ENCODE results near the gene ATP6V1A.

Gene ATP6V1A

GRCh38 chr3:113747283-113748046 is 630 bp downstream of the ATP6V1A start:
- Histone ChIP-seq H3K4me1 (ENCODE audit: control insufficient read depth, insufficient read depth, low read length) (peaks cover 16% of the 10 kb centered on the region), H3K27me3 (ENCODE audit: control insufficient read depth in 1 of 2, insufficient read depth in 2 of 2, low read length in 2 of 2) (no peaks in the 10 kb centered on the region), H3K9me3 (ENCODE audit: control insufficient read depth in 2 of 2, low read length in 2 of 2) (no peaks in the 10 kb centered on the region), H3K36me3 (ENCODE audit: control insufficient read depth in 2 of 2, insufficient read depth in 2 of 2, low read length in 2 of 2) (no peaks in the 10 kb centered on the region), H3K4me3 (ENCODE audit: low read length in 2 of 2) (peak overlapping the region; percentile 96 to 97), H3K27ac (ENCODE audit: low read length) (peak overlapping the region; percentile 100), H3K9ac (ENCODE audit: low read length in 2 of 2) (peak overlapping the region; percentile 95 to 99)

DNA sequence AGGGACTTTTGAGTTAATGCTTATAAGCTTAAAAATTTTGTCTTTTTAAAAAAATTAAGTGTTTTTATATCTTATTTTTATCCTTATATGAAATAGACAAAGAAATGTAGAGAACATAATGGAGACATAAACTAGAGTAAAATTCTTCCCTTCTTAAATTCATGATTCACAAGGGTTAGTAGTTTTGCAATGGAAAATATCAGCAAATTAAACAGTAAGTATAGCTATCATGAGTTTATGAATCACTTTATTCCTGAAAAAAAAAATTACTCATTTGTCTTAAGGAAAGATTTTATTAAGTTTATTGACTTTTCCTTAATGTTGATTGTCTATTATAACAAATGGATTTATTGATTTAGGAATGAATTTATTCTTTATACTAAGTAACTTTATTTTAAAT is 4.3 kb downstream of the ATP6V1A start:
- Histone ChIP-seq H3K27me3 (ENCODE audit: control insufficient read depth in 1 of 2, insufficient read depth in 2 of 2, low read length in 2 of 2) (no peaks in the 10 kb centered on the region), H3K4me1 (ENCODE audit: control insufficient read depth, insufficient read depth, low read length) (peaks cover 10% of the 10 kb centered on the region), H3K9me3 (ENCODE audit: control insufficient read depth in 2 of 2, low read length in 2 of 2) (no peaks in the 10 kb centered on the region)

DNA sequence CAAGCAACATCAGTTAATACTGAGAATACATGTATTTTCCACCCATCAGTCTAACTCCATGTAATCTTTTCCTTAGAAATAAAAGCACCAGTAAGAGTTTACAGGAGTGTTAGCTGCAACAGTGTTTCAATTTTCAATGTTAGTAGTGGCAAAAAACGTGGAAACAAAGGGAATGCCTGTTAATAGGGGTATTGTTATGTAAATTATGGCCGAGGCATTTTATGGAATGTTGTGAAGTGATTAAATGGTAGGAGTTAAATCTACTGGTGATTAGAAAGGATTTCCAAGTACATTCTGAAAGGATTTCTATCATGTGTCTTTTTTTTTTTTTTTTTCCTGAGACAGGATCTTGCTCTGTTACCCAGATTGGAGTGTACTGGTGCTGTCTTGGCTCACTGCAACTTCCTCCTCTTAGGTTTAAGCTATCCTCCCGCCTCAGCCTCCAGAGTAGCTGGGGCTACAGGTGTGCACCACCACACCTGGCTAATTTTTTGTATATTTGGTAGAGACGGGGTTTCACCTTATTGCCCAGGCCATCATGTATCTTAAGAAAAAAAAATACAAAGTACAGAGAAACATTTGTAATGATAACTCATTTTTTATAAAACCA is 6.6 kb downstream of the ATP6V1A start:
- Histone ChIP-seq H3K27me3 (ENCODE audit: control insufficient read depth in 1 of 2, insufficient read depth in 2 of 2, low read length in 2 of 2) (no peaks in the 10 kb centered on the region), H3K27ac (ENCODE audit: low read length) (no peak overlapping the region), H3K36me3 (ENCODE audit: control insufficient read depth in 2 of 2, insufficient read depth in 2 of 2, low read length in 2 of 2) (no peaks in the 10 kb centered on the region), H3K9me3 (ENCODE audit: control insufficient read depth in 2 of 2, low read length in 2 of 2) (no peaks in the 10 kb centered on the region), H3K4me3 (ENCODE audit: low read length in 2 of 2) (no peak overlapping the region), H3K4me1 (ENCODE audit: control insufficient read depth, insufficient read depth, low read length) (peaks cover 2% of the 10 kb centered on the region), H3K9ac (ENCODE audit: low read length in 2 of 2) (no peak overlapping the region)

More for the DNA sequence above, 4.3 kb downstream of the ATP6V1A start:
- H3K9ac ChIP-seq (ENCODE audit: low read length in 2 of 2), result no peak overlapping the region
- H3K36me3 ChIP-seq (ENCODE audit: control insufficient read depth in 2 of 2, insufficient read depth in 2 of 2, low read length in 2 of 2), result no peaks in the 10 kb centered on the region
- H3K27ac ChIP-seq (ENCODE audit: low read length), result no peak overlapping the region
- no peak overlapping the region for H3K4me3 ChIP-seq (ENCODE audit: low read length in 2 of 2)

DNA sequence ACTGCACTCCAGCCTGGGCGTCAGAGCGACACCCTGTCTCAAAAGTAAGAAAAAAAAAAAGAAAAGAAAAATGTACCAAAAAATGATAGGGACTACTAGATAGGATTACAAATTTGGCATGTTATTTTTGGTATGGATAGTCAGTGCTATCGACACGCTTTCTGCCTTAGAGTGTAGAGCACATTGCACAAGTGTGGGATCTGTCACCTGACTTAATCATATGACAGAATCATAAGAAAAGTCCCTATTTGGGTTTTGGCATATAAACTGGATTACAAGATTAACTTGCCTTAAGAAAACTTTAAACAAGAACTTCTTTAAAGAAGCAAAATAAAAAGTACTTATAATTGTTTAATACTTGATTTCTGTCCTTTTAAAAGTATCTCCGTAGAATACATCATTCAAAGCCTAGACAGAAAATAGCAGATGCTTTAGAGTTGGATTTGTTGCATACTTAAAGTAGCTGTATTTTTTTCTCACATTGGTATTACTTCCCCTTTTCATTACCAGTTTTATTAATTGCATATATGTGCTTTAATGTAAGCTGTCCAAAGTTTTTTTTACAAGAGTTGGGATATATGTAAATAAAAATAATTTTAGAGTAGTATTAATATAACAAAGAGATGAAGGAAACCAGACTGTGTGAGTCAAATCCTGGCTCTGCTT is 7.8 kb downstream of the ATP6V1A start:
- Histone ChIP-seq H3K9ac (ENCODE audit: low read length in 2 of 2) (no peak overlapping the region), H3K4me3 (ENCODE audit: low read length in 2 of 2) (no peak overlapping the region), H3K4me1 (ENCODE audit: control insufficient read depth, insufficient read depth, low read length) (no peaks in the 10 kb centered on the region), H3K36me3 (ENCODE audit: control insufficient read depth in 2 of 2, insufficient read depth in 2 of 2, low read length in 2 of 2) (no peaks in the 10 kb centered on the region), H3K27me3 (ENCODE audit: control insufficient read depth in 1 of 2, insufficient read depth in 2 of 2, low read length in 2 of 2) (no peaks in the 10 kb centered on the region), H3K9me3 (ENCODE audit: control insufficient read depth in 2 of 2, low read length in 2 of 2) (no peaks in the 10 kb centered on the region), H3K27ac (ENCODE audit: low read length) (no peak overlapping the region)

GRCh38 chr3:113758389-113759024 is 11.7 kb downstream of the ATP6V1A start:
- H3K9me3 ChIP-seq (ENCODE audit: control insufficient read depth in 2 of 2, low read length in 2 of 2), result no peaks in the 10 kb centered on the region
- no peaks in the 10 kb centered on the region for H3K27me3 ChIP-seq (ENCODE audit: control insufficient read depth in 1 of 2, insufficient read depth in 2 of 2, low read length in 2 of 2)
- H3K9ac ChIP-seq (ENCODE audit: low read length in 2 of 2), result no peak overlapping the region
- H3K36me3 ChIP-seq (ENCODE audit: control insufficient read depth in 2 of 2, insufficient read depth in 2 of 2, low read length in 2 of 2), result no peaks in the 10 kb centered on the region
- no peaks in the 10 kb centered on the region for H3K4me1 ChIP-seq (ENCODE audit: control insufficient read depth, insufficient read depth, low read length)
- H3K27ac ChIP-seq (ENCODE audit: low read length), result no peak overlapping the region
- H3K4me3 ChIP-seq (ENCODE audit: low read length in 2 of 2), result no peak overlapping the region

DNA sequence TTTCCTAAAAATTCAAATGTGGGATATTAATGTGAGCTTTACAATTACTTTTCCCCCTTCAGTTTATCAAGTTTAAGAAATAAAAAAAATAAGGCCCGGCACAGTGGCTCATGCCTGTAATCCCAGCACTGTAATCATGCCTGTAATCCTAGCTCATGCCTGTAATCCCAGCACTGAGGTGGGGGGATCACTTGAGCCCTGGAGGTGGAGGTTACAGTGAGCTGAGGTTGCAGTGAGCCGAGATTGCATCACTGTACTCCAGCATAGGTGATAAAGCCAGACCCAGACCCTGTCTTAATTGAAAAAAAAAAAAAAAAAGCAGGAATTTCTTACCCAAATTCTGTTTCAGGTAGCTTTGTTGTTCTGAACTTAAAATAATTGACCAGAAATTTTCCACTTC is 17.9 kb downstream of the ATP6V1A start:
- no peaks in the 10 kb centered on the region for H3K9me3 ChIP-seq (ENCODE audit: control insufficient read depth in 2 of 2, low read length in 2 of 2)
- no peaks in the 10 kb centered on the region for H3K36me3 ChIP-seq (ENCODE audit: control insufficient read depth in 2 of 2, insufficient read depth in 2 of 2, low read length in 2 of 2)
- H3K9ac ChIP-seq (ENCODE audit: low read length in 2 of 2), result no peak overlapping the region
- H3K4me3 ChIP-seq (ENCODE audit: low read length in 2 of 2), result no peak overlapping the region
- H3K27ac ChIP-seq (ENCODE audit: low read length), result no peak overlapping the region
- no peaks in the 10 kb centered on the region for H3K27me3 ChIP-seq (ENCODE audit: control insufficient read depth in 1 of 2, insufficient read depth in 2 of 2, low read length in 2 of 2)
- H3K4me1 ChIP-seq (ENCODE audit: control insufficient read depth, insufficient read depth, low read length), result no peaks in the 10 kb centered on the region

DNA sequence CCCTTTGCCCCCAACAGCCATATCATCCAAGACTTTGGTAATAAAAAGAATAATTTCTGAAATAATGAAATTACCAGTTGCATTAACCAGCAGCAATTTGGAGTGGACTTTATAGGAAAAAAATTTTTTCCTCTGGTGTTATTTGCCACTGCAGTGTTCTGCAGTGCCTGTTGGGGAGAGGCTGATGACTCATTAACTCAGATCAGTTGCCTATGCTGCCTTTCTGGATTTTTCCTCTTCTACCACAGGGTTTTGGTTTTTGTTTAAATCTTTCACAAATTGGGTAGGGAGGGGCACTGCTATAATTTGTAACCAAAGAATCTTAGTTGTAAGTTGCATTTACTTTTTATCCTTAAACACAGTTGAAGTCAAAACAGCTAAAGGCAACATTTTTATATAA is 22.7 kb downstream of the ATP6V1A start:
- Histone ChIP-seq H3K27me3 (ENCODE audit: control insufficient read depth in 1 of 2, insufficient read depth in 2 of 2, low read length in 2 of 2) (no peaks in the 10 kb centered on the region), H3K4me1 (ENCODE audit: control insufficient read depth, insufficient read depth, low read length) (no peaks in the 10 kb centered on the region), H3K27ac (ENCODE audit: low read length) (no peak overlapping the region), H3K9ac (ENCODE audit: low read length in 2 of 2) (no peak overlapping the region), H3K36me3 (ENCODE audit: control insufficient read depth in 2 of 2, insufficient read depth in 2 of 2, low read length in 2 of 2) (no peaks in the 10 kb centered on the region), H3K4me3 (ENCODE audit: low read length in 2 of 2) (no peak overlapping the region), H3K9me3 (ENCODE audit: control insufficient read depth in 2 of 2, low read length in 2 of 2) (no peaks in the 10 kb centered on the region)

DNA sequence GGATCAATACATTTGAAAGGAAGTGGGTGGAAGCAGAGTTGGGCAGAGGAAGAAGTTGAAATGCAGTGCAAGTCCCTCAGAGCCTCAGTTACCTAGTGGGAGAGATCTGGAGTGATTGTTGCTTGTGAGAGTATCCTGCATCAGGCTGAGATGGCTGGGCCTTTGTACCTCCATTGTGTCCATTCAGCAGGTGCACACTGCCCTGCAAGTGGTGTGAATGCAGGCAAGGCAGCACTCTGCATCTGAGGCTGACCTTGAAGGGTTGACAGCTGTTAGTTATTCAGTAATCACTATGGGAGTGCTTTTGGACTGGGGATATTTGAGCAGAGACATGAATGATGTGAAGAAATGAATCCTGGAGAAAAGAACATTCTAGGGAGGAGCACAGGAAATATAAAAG is 25.2 kb downstream of the ATP6V1A start:
- Histone ChIP-seq H3K9ac (ENCODE audit: low read length in 2 of 2) (no peak overlapping the region), H3K9me3 (ENCODE audit: control insufficient read depth in 2 of 2, low read length in 2 of 2) (no peaks in the 10 kb centered on the region), H3K4me3 (ENCODE audit: low read length in 2 of 2) (no peak overlapping the region), H3K27ac (ENCODE audit: low read length) (no peak overlapping the region), H3K36me3 (ENCODE audit: control insufficient read depth in 2 of 2, insufficient read depth in 2 of 2, low read length in 2 of 2) (no peaks in the 10 kb centered on the region), H3K4me1 (ENCODE audit: control insufficient read depth, insufficient read depth, low read length) (no peaks in the 10 kb centered on the region), H3K27me3 (ENCODE audit: control insufficient read depth in 1 of 2, insufficient read depth in 2 of 2, low read length in 2 of 2) (no peaks in the 10 kb centered on the region)

GRCh38 chr3:113773381-113773780 is 26.5 kb downstream of the ATP6V1A start:
- Histone ChIP-seq H3K36me3 (ENCODE audit: control insufficient read depth in 2 of 2, insufficient read depth in 2 of 2, low read length in 2 of 2) (no peaks in the 10 kb centered on the region), H3K4me1 (ENCODE audit: control insufficient read depth, insufficient read depth, low read length) (no peaks in the 10 kb centered on the region), H3K27ac (ENCODE audit: low read length) (no peak overlapping the region), H3K9ac (ENCODE audit: low read length in 2 of 2) (no peak overlapping the region), H3K9me3 (ENCODE audit: control insufficient read depth in 2 of 2, low read length in 2 of 2) (no peaks in the 10 kb centered on the region), H3K27me3 (ENCODE audit: control insufficient read depth in 1 of 2, insufficient read depth in 2 of 2, low read length in 2 of 2) (no peaks in the 10 kb centered on the region), H3K4me3 (ENCODE audit: low read length in 2 of 2) (no peak overlapping the region)

DNA sequence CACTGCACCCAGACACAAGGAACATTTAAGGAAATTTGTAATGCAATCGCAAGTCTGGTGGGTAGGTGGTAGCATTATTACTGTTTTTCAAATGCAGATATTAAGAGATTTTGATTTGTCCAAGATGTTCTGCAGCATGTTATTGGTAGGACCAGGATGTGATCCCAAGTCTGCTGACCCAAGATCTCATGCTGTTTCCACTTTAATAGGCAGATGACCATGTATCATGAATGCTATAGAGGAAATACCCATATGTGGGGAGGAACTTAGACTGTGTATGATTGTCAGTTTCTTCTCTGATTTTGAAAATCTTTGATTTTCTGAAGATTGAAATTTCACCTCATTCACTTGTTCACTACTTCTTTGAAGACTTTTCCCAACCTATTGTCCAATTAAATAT is 28.7 kb downstream of the ATP6V1A start:
- H3K9me3 ChIP-seq (ENCODE audit: control insufficient read depth in 2 of 2, low read length in 2 of 2), result no peaks in the 10 kb centered on the region
- no peaks in the 10 kb centered on the region for H3K36me3 ChIP-seq (ENCODE audit: control insufficient read depth in 2 of 2, insufficient read depth in 2 of 2, low read length in 2 of 2)
- H3K27ac ChIP-seq (ENCODE audit: low read length), result no peak overlapping the region
- H3K4me3 ChIP-seq (ENCODE audit: low read length in 2 of 2), result no peak overlapping the region
- H3K4me1 ChIP-seq (ENCODE audit: control insufficient read depth, insufficient read depth, low read length), result no peaks in the 10 kb centered on the region
- no peak overlapping the region for H3K9ac ChIP-seq (ENCODE audit: low read length in 2 of 2)
- no peaks in the 10 kb centered on the region for H3K27me3 ChIP-seq (ENCODE audit: control insufficient read depth in 1 of 2, insufficient read depth in 2 of 2, low read length in 2 of 2)

All from stomach smooth muscle (tissue), 2 donors.